Osteoblast (primary cell): ENCODE results near the gene ZNF804A. TPM values are rescaled to one million over a fixed set of nuclear protein-coding genes. Genes with fewer than 3 reads are reported as not detected.

ENCODE experiments used
- DNase-seq: peaks from one replicate; pipeline ENCODE4 v3.0.0; 2011; ENCODE audit warnings: low spot score, mixed read lengths; ENCODE audit not compliant: insufficient read length; ENCODE audit errors: missing footprints
- H2AFZ ChIP-seq: 2 replicates; pipeline ENCODE4 v1.6.0; 2011; ENCODE audit warnings: mild to moderate bottlenecking, low read length
- H3K27ac ChIP-seq: 2 replicates; pipeline ENCODE4 v1.5.1; 2011; ENCODE audit warnings: mild to moderate bottlenecking, low read depth, low read length, moderate library complexity
- H3K27me3 ChIP-seq: 2 replicates; pipeline ENCODE4 v1.6.0; 2012; ENCODE audit warnings: mild to moderate bottlenecking, control low read depth, inconsistent platforms, low read length, moderate library complexity; ENCODE audit not compliant: insufficient read depth
- H3K36me3 ChIP-seq: 2 replicates; pipeline ENCODE4 v1.5.1; 2011; ENCODE audit warnings: mild to moderate bottlenecking, low read length, control low read depth, moderate library complexity; ENCODE audit not compliant: insufficient read depth
- H3K4me1 ChIP-seq: 2 replicates; pipeline ENCODE4 v1.5.1; 2011; ENCODE audit warnings: mild to moderate bottlenecking, low read length, control low read depth, moderate library complexity; ENCODE audit not compliant: insufficient read depth
- H3K4me2 ChIP-seq: 2 replicates; pipeline ENCODE4 v1.6.0; 2011; ENCODE audit warnings: mild to moderate bottlenecking, low read length; ENCODE audit not compliant: insufficient read depth
- H3K4me3 ChIP-seq: fragments of 200-600 bp; sonication (generic); 3 replicates; pipeline ENCODE4 v1.5.1; 2012; ENCODE audit warnings: mild to moderate bottlenecking, low read length, inconsistent platforms; ENCODE audit not compliant: insufficient read depth
- H3K79me2 ChIP-seq: 2 replicates; pipeline ENCODE4 v1.6.0; 2012; ENCODE audit warnings: mild to moderate bottlenecking, low read length, control low read depth, inconsistent platforms; ENCODE audit not compliant: insufficient read depth
- H3K9me3 ChIP-seq: 2 replicates; pipeline ENCODE4 v1.5.1; 2011; ENCODE audit warnings: low read depth, low read length, control low read depth
- H4K20me1 ChIP-seq: 2 replicates; pipeline ENCODE4 v1.6.0; 2012; ENCODE audit warnings: mild to moderate bottlenecking, low read length, control low read depth; ENCODE audit not compliant: insufficient read depth
- total RNA-seq: library from RNA; depleted of rRNA; stranded (reverse); fragments of >200 nt; gene quantifications from 2 replicates; pipeline ENCODE4 v1.2.3, GENCODE V29; 2012
- TF ChIP-seq, protein P1 (sequence below): IDR thresholded peaks from 2 replicates; pipeline ENCODE4 v1.5.1; 2011; ENCODE audit warnings: mild to moderate bottlenecking, low read depth, low read length, moderate library complexity; ENCODE audit errors: extremely low read depth

ZNF804A gene
- total RNA-seq, 1 donor, result not detected

DNA sequence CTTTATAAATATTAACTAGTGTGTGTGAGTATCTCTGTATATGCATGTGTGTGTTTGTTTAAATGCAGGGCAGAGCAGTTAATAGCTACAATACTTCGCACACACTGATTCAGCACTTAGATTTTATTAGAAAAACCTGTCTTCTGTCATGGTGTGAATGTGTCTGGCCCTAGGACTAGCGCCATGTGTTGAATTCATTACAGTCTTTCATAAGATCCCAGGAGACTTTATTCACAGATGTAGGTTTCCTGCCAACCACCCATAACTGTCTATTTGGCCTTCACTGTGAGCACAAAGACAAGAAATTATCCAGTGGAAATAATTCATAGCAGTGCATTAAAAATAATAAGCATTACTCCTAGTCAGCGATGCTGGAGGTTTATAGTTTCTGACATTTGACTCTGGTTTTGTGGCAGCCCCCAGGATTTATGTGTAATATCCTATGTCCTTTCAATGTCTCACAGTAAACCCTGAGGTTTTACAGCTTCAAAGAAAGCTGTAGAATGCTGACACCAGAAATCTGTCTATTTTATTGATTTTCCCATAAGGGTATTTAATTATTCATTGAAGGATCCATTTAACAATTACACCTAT, 93.9 kb downstream of the ZNF804A start:
- Histone ChIP-seq H3K4me3 (no peak overlapping the region), H3K9me3 (no peaks in the 10 kb centered on the region), H3K4me2 (no peak overlapping the region), H3K36me3 (no peaks in the 10 kb centered on the region), H3K27me3 (no peaks in the 10 kb centered on the region), H3K4me1 (no peaks in the 10 kb centered on the region), H3K79me2 (no peaks in the 10 kb centered on the region), H3K27ac (no peak overlapping the region), H4K20me1 (no peaks in the 10 kb centered on the region), H2AFZ (no peak overlapping the region)
- TF ChIP-seq, protein P1, sequence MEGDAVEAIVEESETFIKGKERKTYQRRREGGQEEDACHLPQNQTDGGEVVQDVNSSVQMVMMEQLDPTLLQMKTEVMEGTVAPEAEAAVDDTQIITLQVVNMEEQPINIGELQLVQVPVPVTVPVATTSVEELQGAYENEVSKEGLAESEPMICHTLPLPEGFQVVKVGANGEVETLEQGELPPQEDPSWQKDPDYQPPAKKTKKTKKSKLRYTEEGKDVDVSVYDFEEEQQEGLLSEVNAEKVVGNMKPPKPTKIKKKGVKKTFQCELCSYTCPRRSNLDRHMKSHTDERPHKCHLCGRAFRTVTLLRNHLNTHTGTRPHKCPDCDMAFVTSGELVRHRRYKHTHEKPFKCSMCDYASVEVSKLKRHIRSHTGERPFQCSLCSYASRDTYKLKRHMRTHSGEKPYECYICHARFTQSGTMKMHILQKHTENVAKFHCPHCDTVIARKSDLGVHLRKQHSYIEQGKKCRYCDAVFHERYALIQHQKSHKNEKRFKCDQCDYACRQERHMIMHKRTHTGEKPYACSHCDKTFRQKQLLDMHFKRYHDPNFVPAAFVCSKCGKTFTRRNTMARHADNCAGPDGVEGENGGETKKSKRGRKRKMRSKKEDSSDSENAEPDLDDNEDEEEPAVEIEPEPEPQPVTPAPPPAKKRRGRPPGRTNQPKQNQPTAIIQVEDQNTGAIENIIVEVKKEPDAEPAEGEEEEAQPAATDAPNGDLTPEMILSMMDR, result no peak
- no peak for DNase-seq

DNA sequence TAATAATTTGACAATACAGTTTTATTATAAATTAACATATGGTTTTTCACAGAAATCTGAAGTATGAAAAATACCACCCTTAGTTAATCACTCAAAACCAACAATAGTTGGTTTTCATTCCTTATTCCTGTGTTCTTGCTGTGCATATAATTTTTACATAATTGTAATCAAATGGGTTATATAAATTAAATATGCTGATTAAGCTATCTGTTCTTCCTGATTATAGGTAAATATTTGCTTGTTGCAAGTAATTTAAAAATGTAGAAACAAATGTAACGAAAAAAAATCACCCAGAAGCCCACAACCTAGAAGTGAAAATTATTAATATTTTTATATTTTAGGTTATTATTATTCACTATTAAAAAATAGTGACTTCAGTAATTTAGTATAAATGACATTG, 98.3 kb downstream of the ZNF804A start:
- no peak for DNase-seq
- TF ChIP-seq, protein P1, result no peak
- no peak overlapping the region for H3K27ac ChIP-seq
- H3K9me3 ChIP-seq, result no peaks in the 10 kb centered on the region
- H2AFZ ChIP-seq, result no peak overlapping the region
- no peaks in the 10 kb centered on the region for H3K27me3 ChIP-seq
- no peaks in the 10 kb centered on the region for H3K4me1 ChIP-seq
- no peak overlapping the region for H3K4me3 ChIP-seq
- no peaks in the 10 kb centered on the region for H3K79me2 ChIP-seq
- H3K36me3 ChIP-seq, result no peaks in the 10 kb centered on the region
- H3K4me2 ChIP-seq, result no peak overlapping the region
- H4K20me1 ChIP-seq, result no peaks in the 10 kb centered on the region

DNA sequence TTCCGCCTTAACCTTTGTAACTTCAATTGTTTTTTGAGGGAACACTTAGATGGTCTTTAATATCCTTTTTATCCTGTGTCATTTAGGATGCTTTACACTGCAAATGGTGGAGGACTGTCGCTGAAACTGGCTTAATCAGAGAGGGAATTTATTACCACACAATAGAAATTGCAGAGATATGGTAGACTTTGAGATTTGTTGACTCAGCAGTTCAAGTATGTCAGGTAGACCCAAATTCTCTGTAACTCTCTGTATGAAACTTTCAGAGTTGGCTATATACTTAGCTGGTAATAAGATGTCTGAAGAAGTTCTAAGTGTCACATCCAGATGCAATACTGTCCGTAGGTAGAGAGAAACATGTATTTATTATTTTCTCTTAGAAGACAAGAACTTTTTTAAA, 100.1 kb downstream of the ZNF804A start:
- Histone ChIP-seq H3K79me2 (no peaks in the 10 kb centered on the region), H3K4me2 (no peak overlapping the region), H3K4me1 (no peaks in the 10 kb centered on the region), H3K4me3 (no peak overlapping the region), H3K27ac (no peak overlapping the region), H3K9me3 (no peaks in the 10 kb centered on the region), H3K27me3 (no peaks in the 10 kb centered on the region), H2AFZ (no peak overlapping the region), H3K36me3 (no peaks in the 10 kb centered on the region), H4K20me1 (no peaks in the 10 kb centered on the region)
- TF ChIP-seq, protein P1, result no peak
- DNase-seq, result no peak

DNA sequence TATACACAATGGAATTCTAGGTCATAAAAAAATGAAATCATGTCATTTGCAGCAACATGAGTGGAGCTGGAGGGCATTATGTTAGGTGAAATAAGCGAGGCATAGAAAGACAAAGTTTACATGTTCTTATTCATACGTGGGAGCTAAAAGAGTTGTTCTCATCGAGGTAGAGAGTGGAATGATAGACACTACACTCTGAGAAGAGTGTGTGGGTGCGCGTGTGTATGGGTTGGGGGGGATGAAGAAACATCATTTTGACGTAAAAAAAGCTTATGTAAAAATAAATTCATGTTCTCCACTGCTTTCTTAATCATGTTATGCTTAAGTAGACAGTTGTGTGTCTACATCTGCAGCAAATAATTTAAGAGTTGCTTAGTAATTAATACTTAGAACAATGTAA, 123.6 kb downstream of the ZNF804A start:
- H3K4me1 ChIP-seq, result no peaks in the 10 kb centered on the region
- no peak overlapping the region for H2AFZ ChIP-seq
- H3K36me3 ChIP-seq, result no peaks in the 10 kb centered on the region
- no peaks in the 10 kb centered on the region for H4K20me1 ChIP-seq
- no peak overlapping the region for H3K4me3 ChIP-seq
- no peak overlapping the region for H3K4me2 ChIP-seq
- H3K9me3 ChIP-seq, result no peaks in the 10 kb centered on the region
- no peaks in the 10 kb centered on the region for H3K79me2 ChIP-seq
- no peaks in the 10 kb centered on the region for H3K27me3 ChIP-seq
- no peak for DNase-seq
- no peak overlapping the region for H3K27ac ChIP-seq
- TF ChIP-seq, protein P1, result no peak
